Astrocyte (in vitro differentiated cells and primary cell): ENCODE results near the gene PTPRO. TPM values are rescaled to one million over a fixed set of nuclear protein-coding genes. Genes with fewer than 3 reads are reported as not detected.

Experiments
- DNase-seq: peaks from one replicate; pipeline ENCODE4 v3.0.0-alpha.2; 2010; ENCODE audit warnings: low read depth
- FAIRE-seq: peaks from 2 replicates; lab custom pipeline; 2011; peaks lifted over from hg19 to GRCh38; lab: Jason Lieb, UNC
- H2AFZ ChIP-seq: 2 replicates; pipeline ENCODE4 v1.6.0; 2012; ENCODE audit warnings: low read depth, low read length, inconsistent platforms
- H3K27ac ChIP-seq: 2 replicates; pipeline ENCODE4 v1.5.1; 2011; ENCODE audit warnings: low read depth, low read length, inconsistent platforms
- H3K27me3 ChIP-seq: 2 replicates; pipeline ENCODE4 v1.6.0; 2011; ENCODE audit warnings: low read length, inconsistent platforms; ENCODE audit not compliant: insufficient read depth
- H3K36me3 ChIP-seq: 2 replicates; pipeline ENCODE4 v1.5.1; 2011; ENCODE audit warnings: low read length, inconsistent platforms; ENCODE audit not compliant: insufficient read depth
- H3K4me1 ChIP-seq: 2 replicates; pipeline ENCODE4 v1.5.1; 2011; ENCODE audit warnings: low read length, inconsistent platforms; ENCODE audit not compliant: insufficient read depth
- H3K4me2 ChIP-seq: 2 replicates; pipeline ENCODE4 v1.6.0; 2012; ENCODE audit warnings: low read length, inconsistent platforms
- H3K4me3 ChIP-seq: 2 replicates; pipeline ENCODE4 v1.5.1; 2011; ENCODE audit warnings: low read depth, mild to moderate bottlenecking, low read length, inconsistent platforms; ENCODE audit not compliant: insufficient read depth
- H3K79me2 ChIP-seq: 2 replicates; pipeline ENCODE4 v1.6.0; 2012; ENCODE audit warnings: mild to moderate bottlenecking, low read length, inconsistent platforms; ENCODE audit not compliant: insufficient read depth
- H3K9ac ChIP-seq: 2 replicates; pipeline ENCODE4 v1.6.0; 2012; ENCODE audit warnings: mild to moderate bottlenecking, low read length, inconsistent platforms
- H3K9me3 ChIP-seq: 2 replicates; pipeline ENCODE4 v1.5.1; 2012; ENCODE audit warnings: low read depth, mild to moderate bottlenecking, low read length, inconsistent platforms; ENCODE audit not compliant: insufficient read depth
- H4K20me1 ChIP-seq: 2 replicates; pipeline ENCODE4 v1.6.0; 2012; ENCODE audit warnings: low read length, inconsistent platforms; ENCODE audit not compliant: insufficient read depth
- H3K27ac Mint-ChIP-seq: one replicate; pipeline ENCODE4 v1.8.0; 2021; ENCODE audit warnings: mild to moderate bottlenecking, mixed read lengths; ENCODE audit not compliant: unreplicated experiment
- H3K27me3 Mint-ChIP-seq: one replicate; pipeline ENCODE4 v1.8.0; 2021; ENCODE audit warnings: low read depth, mixed read lengths; ENCODE audit not compliant: unreplicated experiment
- H3K36me3 Mint-ChIP-seq: one replicate; pipeline ENCODE4 v1.8.0; 2021; ENCODE audit warnings: low read depth, mixed read lengths; ENCODE audit not compliant: unreplicated experiment
- H3K4me1 Mint-ChIP-seq: one replicate; pipeline ENCODE4 v1.8.0; 2021; ENCODE audit warnings: low read depth, mixed read lengths; ENCODE audit not compliant: unreplicated experiment
- H3K4me3 Mint-ChIP-seq: one replicate; pipeline ENCODE4 v1.8.0; 2021; ENCODE audit warnings: mild to moderate bottlenecking, moderate library complexity, mixed read lengths; ENCODE audit not compliant: unreplicated experiment
- H3K9me3 Mint-ChIP-seq: one replicate; pipeline ENCODE4 v1.8.0; 2021; ENCODE audit warnings: mild to moderate bottlenecking, mixed read lengths; ENCODE audit not compliant: unreplicated experiment
- CTCF ChIP-seq: IDR thresholded peaks from 2 replicates; pipeline ENCODE4 v1.5.1; 2011; ENCODE audit warnings: low read depth, mild to moderate bottlenecking, inconsistent platforms, low read length, moderate library complexity; ENCODE audit not compliant: insufficient read depth
- EZH2 ChIP-seq: IDR thresholded peaks from 2 replicates; pipeline ENCODE4 v1.6.1; 2012; ENCODE audit warnings: mild to moderate bottlenecking, low read length, inconsistent platforms; ENCODE audit not compliant: insufficient read depth
- total RNA-seq: library from RNA; stranded (reverse); gene quantifications from 2 replicates; pipeline ENCODE4 v1.2.1, GENCODE V29; 2021

PTPRO gene
- total RNA-seq, 1 donor from 2014 or later = 0.39 TPM

DNA sequence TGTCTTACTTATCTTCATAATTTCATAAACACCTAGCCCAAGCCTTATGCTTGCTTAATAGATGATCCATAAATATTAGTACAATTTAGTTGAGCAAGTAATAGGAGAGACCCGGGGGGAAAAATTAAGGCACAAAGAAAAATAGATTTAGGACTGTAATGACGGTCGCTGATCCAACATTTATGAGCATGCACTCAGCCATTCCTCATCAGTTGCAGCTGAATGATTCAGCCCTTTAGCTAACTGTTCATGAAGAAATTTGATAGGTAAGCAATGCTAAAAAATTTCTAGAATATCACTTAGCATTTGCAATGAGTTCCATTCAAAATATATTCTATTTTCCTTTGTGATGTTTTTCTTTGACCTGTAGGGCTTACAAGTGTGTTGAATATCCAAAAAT lies 163.2 kb downstream of the PTPRO start:
- no peaks in the 10 kb centered on the region for H3K9me3 Mint-ChIP-seq
- no peak overlapping the region for H3K27ac Mint-ChIP-seq
- H3K4me3 Mint-ChIP-seq = no peak overlapping the region
- TF ChIP-seq EZH2 = no peak
- no peak for TF ChIP-seq CTCF
- H3K27ac ChIP-seq = no peak overlapping the region
- no peaks in the 10 kb centered on the region for H3K79me2 ChIP-seq
- H3K4me1 ChIP-seq = no peaks in the 10 kb centered on the region
- H3K36me3 ChIP-seq = no peaks in the 10 kb centered on the region
- H3K9me3 ChIP-seq = no peaks in the 10 kb centered on the region
- H3K4me1 Mint-ChIP-seq = no peaks in the 10 kb centered on the region
- no peaks in the 10 kb centered on the region for H3K36me3 Mint-ChIP-seq
- no peak overlapping the region for H3K4me3 ChIP-seq
- H4K20me1 ChIP-seq = no peaks in the 10 kb centered on the region
- no peak overlapping the region for H2AFZ ChIP-seq
- peaks cover 1% of the 10 kb centered on the region for H3K27me3 ChIP-seq
- DNase-seq = no peak
- no peak for FAIRE-seq
- no peak overlapping the region for H3K4me2 ChIP-seq
- no peaks in the 10 kb centered on the region for H3K27me3 Mint-ChIP-seq
- no peak overlapping the region for H3K9ac ChIP-seq

DNA sequence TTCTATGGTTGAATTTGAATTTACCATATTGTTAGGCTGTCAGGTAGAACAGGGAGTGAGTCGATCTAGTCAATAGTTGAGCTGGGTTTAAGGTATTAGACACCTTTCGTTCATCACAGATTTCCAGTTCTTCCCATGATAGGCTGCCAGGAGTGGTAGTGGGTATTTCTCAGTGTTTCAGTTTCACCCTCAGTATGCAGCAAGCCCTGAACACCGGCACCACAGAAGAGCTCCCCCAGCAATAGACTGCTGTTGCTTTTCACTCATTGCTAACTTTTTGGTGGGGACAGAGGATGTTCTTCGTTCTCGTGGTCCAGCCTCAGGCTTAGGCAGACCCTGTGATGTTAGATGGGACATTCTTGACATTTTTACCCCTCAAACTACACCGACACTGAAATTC lies 164.6 kb downstream of the PTPRO start:
- Histone ChIP-seq H3K9ac (no peak overlapping the region), H3K9me3 (no peaks in the 10 kb centered on the region), H3K27ac (no peak overlapping the region), H3K4me1 (no peaks in the 10 kb centered on the region), H4K20me1 (no peaks in the 10 kb centered on the region), H3K79me2 (no peaks in the 10 kb centered on the region), H3K4me3 (no peak overlapping the region), H3K36me3 (no peaks in the 10 kb centered on the region), H3K27me3 (no peaks in the 10 kb centered on the region), H3K4me2 (no peak overlapping the region), H2AFZ (no peak overlapping the region)
- Mint-ChIP-seq H3K36me3 (no peaks in the 10 kb centered on the region), H3K27ac (no peak overlapping the region), H3K9me3 (no peaks in the 10 kb centered on the region), H3K4me3 (no peak overlapping the region), H3K4me1 (no peaks in the 10 kb centered on the region), H3K27me3 (no peaks in the 10 kb centered on the region)
- TF ChIP-seq EZH2 = no peak
- no peak for TF ChIP-seq CTCF
- no peak for FAIRE-seq
- DNase-seq = no peak

DNA sequence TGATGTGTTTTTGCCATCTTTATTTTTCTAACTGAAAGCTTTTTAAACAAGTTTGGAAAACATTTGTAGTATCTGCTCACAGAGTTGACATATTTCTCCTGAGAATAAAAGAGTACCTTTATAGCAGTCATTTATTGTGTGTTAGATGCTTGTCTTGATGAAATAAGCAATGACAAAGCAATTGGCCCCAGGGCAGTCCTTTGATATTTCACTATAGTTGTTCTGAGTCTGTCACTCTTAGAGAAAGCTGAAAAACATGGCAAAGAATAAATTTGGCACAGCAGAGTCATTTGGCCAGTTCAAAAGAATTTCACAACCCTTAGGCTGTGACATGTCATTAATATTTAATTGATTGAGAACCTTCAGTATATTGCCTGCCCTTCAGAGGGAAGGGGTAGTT lies 166.2 kb downstream of the PTPRO start:
- no peaks in the 10 kb centered on the region for H3K79me2 ChIP-seq
- no peak for DNase-seq
- Mint-ChIP-seq H3K9me3 (no peaks in the 10 kb centered on the region), H3K4me3 (no peak overlapping the region), H3K4me1 (no peaks in the 10 kb centered on the region), H3K27ac (no peak overlapping the region), H3K36me3 (no peaks in the 10 kb centered on the region), H3K27me3 (no peaks in the 10 kb centered on the region)
- H3K4me2 ChIP-seq = no peak overlapping the region
- H3K9me3 ChIP-seq = no peaks in the 10 kb centered on the region
- FAIRE-seq = no peak
- no peak for TF ChIP-seq CTCF
- no peak for TF ChIP-seq EZH2
- H3K4me3 ChIP-seq = no peak overlapping the region
- H4K20me1 ChIP-seq = no peaks in the 10 kb centered on the region
- H3K4me1 ChIP-seq = no peaks in the 10 kb centered on the region
- H3K27ac ChIP-seq = no peak overlapping the region
- no peaks in the 10 kb centered on the region for H3K36me3 ChIP-seq
- no peaks in the 10 kb centered on the region for H3K27me3 ChIP-seq
- no peak overlapping the region for H2AFZ ChIP-seq
- H3K9ac ChIP-seq = no peak overlapping the region
